ENCODE data around the gene ZNF366.

ZNF366 gene

GRCh38 chr5:72487177-72487576 is 20.0 kb downstream of the ZNF366 start:
- no peak for DNase-seq

GRCh38 chr5:72486371-72486770 is 20.8 kb downstream of the ZNF366 start:
- DNase-seq = no peak

- no peak for DNase-seq
These were observed 21.7 kb downstream of the ZNF366 start for GRCh38 chr5:72485430-72485974.

- DNase-seq = no peak
These were observed 25.2 kb downstream of the ZNF366 start for GRCh38 chr5:72482046-72482445.

- no peak for DNase-seq
These were observed 26.4 kb downstream of the ZNF366 start for GRCh38 chr5:72480841-72481240.

GRCh38 chr5:72479921-72480320 is 27.3 kb downstream of the ZNF366 start:
- DNase-seq = no peak

GRCh38 chr5:72478684-72479083 is 28.5 kb downstream of the ZNF366 start:
- no peak for DNase-seq

GRCh38 chr5:72478276-72478675 is 28.9 kb downstream of the ZNF366 start:
- DNase-seq = no peak

- no peak for DNase-seq
These were observed 29.6 kb downstream of the ZNF366 start for GRCh38 chr5:72477644-72478043.

- DNase-seq = no peak
These were observed 30.0 kb downstream of the ZNF366 start for GRCh38 chr5:72477176-72477575.

- no peak for DNase-seq
These were observed 30.5 kb downstream of the ZNF366 start for GRCh38 chr5:72476721-72477120.

- no peak for DNase-seq
These were observed 30.9 kb downstream of the ZNF366 start for GRCh38 chr5:72476275-72476674.

- no peak for DNase-seq
These were observed 32.7 kb downstream of the ZNF366 start for GRCh38 chr5:72474516-72474915.

- no peak for DNase-seq
These were observed 33.1 kb downstream of the ZNF366 start for GRCh38 chr5:72474046-72474500.

GRCh38 chr5:72472666-72473422 is 34.4 kb downstream of the ZNF366 start:
- no peak for DNase-seq

GRCh38 chr5:72472031-72472430 is 35.2 kb downstream of the ZNF366 start:
- DNase-seq = no peak

- DNase-seq = no peak
These were observed 36.4 kb downstream of the ZNF366 start for GRCh38 chr5:72470826-72471225.

GRCh38 chr5:72468606-72469005 is 38.6 kb downstream of the ZNF366 start:
- no peak for DNase-seq

- DNase-seq = no peak
These were observed 39.2 kb downstream of the ZNF366 start for GRCh38 chr5:72468024-72468423.

- DNase-seq = no peak
These were observed 39.7 kb downstream of the ZNF366 start for GRCh38 chr5:72467461-72467860.

- DNase-seq = no peak
These were observed 41.3 kb downstream of the ZNF366 start for GRCh38 chr5:72465601-72466563.

- DNase-seq = no peak
These were observed 42.1 kb downstream of the ZNF366 start for GRCh38 chr5:72465066-72465465.

GRCh38 chr5:72464071-72464470 is 43.1 kb downstream of the ZNF366 start:
- DNase-seq = no peak
